GM18508 (cell line): ENCODE data around the gene PCID2.

Experiments
- ATAC-seq: cut with Tn5 transposase; IDR thresholded peaks from one replicate; pipeline ENCODE4 v1.9.1; 2021; ENCODE audit warnings: moderate number of reproducible peaks; ENCODE audit not compliant: insufficient read depth, unreplicated experiment

Gene PCID2

DNA sequence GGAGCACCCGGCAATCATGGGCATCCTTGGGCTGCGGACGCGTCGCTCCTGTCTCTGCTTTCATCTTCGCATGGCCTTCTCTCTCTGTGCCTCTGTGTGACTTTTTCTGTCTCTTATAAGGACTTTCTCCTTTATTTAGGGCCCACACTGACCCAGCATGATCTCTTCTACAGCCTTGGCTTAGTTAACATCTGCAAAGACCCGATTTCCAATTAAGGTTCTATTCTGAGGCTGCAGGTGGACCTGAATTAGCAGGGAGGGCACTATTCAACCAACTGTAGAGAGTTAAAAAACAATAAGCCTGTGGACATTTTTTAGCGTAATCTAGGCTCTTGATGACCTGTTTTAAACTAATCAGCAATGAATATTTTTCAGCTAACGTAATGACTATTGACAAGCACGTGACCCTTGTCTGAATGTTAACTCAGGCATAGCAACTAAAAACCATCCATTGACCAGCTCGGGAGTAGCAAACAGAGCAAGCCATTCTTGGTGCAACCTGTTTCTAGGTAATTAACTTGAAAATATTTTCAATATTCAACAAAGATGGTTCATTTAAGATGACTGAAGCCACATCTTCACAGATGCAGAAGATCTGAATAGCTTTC lies 70.7 kb downstream of the PCID2 start:
- ATAC-seq = no peak

DNA sequence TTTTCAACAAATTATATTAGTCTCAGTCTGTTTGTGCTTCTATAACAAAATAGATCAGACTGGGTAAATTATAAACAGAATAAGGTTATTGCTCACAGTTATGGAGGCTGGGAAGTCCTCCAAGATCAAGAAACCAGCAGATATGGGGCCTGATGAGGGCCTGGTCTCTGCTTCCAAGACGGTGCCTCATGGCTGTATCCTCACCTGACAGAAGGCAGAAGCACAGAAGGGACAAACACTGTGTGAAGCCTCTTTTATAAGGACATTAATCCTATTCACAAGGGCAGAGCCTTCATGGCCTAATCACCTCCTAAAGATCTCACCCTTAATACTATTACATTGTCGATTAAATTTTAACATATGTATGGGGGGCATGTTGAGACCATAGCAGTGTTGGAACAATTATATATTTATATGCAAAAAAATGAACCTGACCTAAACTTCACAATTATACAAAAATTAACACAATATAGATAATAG lies 73.1 kb downstream of the PCID2 start:
- ATAC-seq = no peak

DNA sequence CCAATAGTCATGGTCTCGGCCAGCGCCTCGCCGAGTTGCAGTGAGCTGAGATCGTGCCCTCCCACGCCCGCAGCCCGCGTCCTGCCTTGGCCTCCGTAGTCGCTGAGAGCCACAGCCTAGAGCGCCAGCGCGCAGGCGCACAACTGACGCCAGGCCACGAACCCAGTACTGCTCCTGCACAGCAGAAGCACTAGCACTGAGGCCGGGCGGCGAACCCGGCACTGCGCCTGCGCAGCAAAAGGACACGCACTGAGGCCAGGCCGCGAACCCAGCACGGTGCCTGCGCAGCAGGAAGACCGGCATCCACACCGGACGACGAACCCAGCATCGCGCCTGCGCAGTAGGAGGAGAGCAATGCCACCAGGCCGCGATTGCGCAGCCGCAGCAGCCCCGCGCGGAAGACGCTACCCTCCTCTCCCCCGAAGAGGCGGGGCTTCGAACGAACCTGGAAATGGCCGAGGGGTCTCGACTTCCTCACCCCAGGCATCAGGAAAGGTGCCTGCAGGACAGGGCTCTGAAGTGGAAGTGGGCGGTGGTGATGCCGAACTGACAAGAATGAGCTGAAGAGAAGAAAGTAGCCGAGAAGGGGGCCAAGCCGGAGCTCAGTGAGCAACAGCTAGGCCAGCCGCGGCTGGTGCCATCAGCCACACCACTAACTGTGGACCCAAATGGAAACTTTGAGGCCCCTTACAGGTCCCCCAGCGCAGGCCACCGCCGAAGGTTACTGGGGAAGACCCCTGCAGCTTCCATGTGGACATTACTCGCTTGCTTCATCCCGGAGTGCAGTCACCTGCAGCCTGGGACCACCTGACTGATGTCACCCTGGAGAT lies 78.3 kb downstream of the PCID2 start:
- no peak for ATAC-seq

DNA sequence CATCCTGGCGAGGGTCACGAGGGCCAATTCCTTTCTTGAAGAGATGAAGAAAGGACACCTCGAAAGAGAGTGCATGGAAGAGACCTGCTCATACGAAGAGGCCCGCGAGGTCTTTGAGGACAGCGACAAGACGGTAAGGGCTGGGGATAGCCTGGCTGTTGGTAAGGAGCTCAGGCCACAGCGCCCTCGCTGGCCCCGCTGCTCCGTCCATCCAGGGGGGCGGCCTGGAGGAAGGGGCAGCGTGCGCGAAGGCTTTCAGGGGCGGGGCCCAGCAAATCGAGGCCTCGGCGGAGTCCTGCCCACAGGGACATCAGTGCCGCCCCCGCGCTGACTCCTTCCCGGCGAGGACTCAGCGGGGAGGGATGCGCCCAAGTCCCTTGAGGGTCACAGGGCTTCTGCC lies 79.0 kb downstream of the PCID2 start:
- ATAC-seq = no peak
